Measurements from ENCODE around the gene TRIM52.
A peak's percentile ranks its signal among the peaks of the same experiment; 100 is the strongest.

Gene TRIM52

GRCh38 chr5:181215997-181216989 lies 44.6 kb downstream of the TRIM52 start:
- H3K27ac ChIP-seq (ENCODE audit: extremely low read depth, low read depth, low read length) = no peak overlapping the region
- ChIA-PET CTCF (no interaction called here), POLR2A (interaction anchor here (1.3 to 2.1 kb wide), 2 partner anchors 9 to 27 kb away, joined by 5 to 7 read pairs; no protein-coding TSS in a partner anchor)
- H3K9me3 ChIP-seq (ENCODE audit: control insufficient read depth, insufficient read depth, low read depth, low read length) = no peaks in the 10 kb centered on the region
- no peaks in the 10 kb centered on the region for H3K4me1 ChIP-seq (ENCODE audit: control insufficient read depth, insufficient read depth, low read length)
- peak overlapping the region; percentile 29 for H3K4me3 ChIP-seq (ENCODE audit: low read depth, low read length)
- H3K36me3 ChIP-seq (ENCODE audit: control insufficient read depth in 2 of 2, insufficient read depth in 1 of 2, low read length in 2 of 2) = no peaks in the 10 kb centered on the region
- TF ChIP-seq IKZF3 (tag by site-specific recombination; IDR thresholded peaks at IDR 0.05) (peak; percentile 53; the same call in 1 of the 2 replicates), ZNF629 (tag by site-specific recombination; IDR thresholded peaks at IDR 0.05) (peak; percentile 79), ZNF23 (tag by site-specific recombination; IDR thresholded peaks at IDR 0.05; ENCODE audit: borderline replicate concordance) (no peak), ZNF155 (tag by site-specific recombination; IDR thresholded peaks at IDR 0.05) (no peak), ZNF157 (tag by site-specific recombination; IDR thresholded peaks at IDR 0.05) (no peak), GLIS1 (tag by site-specific recombination; IDR thresholded peaks at IDR 0.05) (peak; percentile 4), ZNF555 (tag by site-specific recombination; conservative IDR thresholded peaks at IDR 0.05) (no peak), ZNF560 (tag by site-specific recombination; IDR thresholded peaks at IDR 0.05; ENCODE audit: borderline replicate concordance) (no peak), KLF17 (tag by site-specific recombination; IDR thresholded peaks at IDR 0.05) (peak; percentile 18; the same call in 1 of the 2 replicates), ZNF776 (tag by site-specific recombination; IDR thresholded peaks at IDR 0.05; ENCODE audit: borderline replicate concordance) (no peak), ZNF521 (tag by site-specific recombination; IDR thresholded peaks at IDR 0.05) (no peak), ZNF202 (tag by site-specific recombination; IDR thresholded peaks at IDR 0.05; ENCODE audit: borderline replicate concordance) (0 out of 2 replicates have a peak, but pooled peaks have one; percentile 52), ZNF561 (tag by site-specific recombination; IDR thresholded peaks at IDR 0.05; ENCODE audit: borderline replicate concordance) (peak; percentile 15; the same call in 1 of the 2 replicates), SP2 (tag by site-specific recombination; IDR thresholded peaks at IDR 0.05) (no peak; the same call in none of the 2 replicates), GLI4 (tag by site-specific recombination; IDR thresholded peaks at IDR 0.05) (peak; percentile 45; the same call in 1 of the 2 replicates), MYNN (tag by site-specific recombination; IDR thresholded peaks at IDR 0.05; ENCODE audit: borderline replicate concordance) (no peak), ZNF692 (tag by site-specific recombination; IDR thresholded peaks at IDR 0.05) (no peak), ZNF121 (tag by site-specific recombination; IDR thresholded peaks at IDR 0.05) (peak; percentile 44; the same call in 1 of the 2 replicates), SETDB1 (IDR thresholded peaks at IDR 0.05; ENCODE audit: insufficient read length, low read length) (peak; percentile 73), ZNF311 (tag by site-specific recombination; IDR thresholded peaks at IDR 0.05; ENCODE audit: borderline replicate concordance) (no peak), ZNF768 (tag by site-specific recombination; IDR thresholded peaks at IDR 0.05) (no peak), ZNF747 (tag by site-specific recombination; IDR thresholded peaks at IDR 0.05) (no peak), ZSCAN16 (tag by site-specific recombination; IDR thresholded peaks at IDR 0.05) (no peak), ZNF24 (tag by site-specific recombination; IDR thresholded peaks at IDR 0.05) (no peak), ZNF114 (tag by site-specific recombination; IDR thresholded peaks at IDR 0.05) (no peak), ZNF624 (tag by site-specific recombination; IDR thresholded peaks at IDR 0.05) (no peak), ZNF433 (tag by site-specific recombination; IDR thresholded peaks at IDR 0.05; ENCODE audit: low read depth) (no peak), ZNF623 (tag by site-specific recombination; IDR thresholded peaks at IDR 0.05) (no peak), ZBTB20 (tag by site-specific recombination; IDR thresholded peaks at IDR 0.05) (peak; percentile 25; the same call in 1 of the 2 replicates)
- TF ChIP-seq, protein P1, sequence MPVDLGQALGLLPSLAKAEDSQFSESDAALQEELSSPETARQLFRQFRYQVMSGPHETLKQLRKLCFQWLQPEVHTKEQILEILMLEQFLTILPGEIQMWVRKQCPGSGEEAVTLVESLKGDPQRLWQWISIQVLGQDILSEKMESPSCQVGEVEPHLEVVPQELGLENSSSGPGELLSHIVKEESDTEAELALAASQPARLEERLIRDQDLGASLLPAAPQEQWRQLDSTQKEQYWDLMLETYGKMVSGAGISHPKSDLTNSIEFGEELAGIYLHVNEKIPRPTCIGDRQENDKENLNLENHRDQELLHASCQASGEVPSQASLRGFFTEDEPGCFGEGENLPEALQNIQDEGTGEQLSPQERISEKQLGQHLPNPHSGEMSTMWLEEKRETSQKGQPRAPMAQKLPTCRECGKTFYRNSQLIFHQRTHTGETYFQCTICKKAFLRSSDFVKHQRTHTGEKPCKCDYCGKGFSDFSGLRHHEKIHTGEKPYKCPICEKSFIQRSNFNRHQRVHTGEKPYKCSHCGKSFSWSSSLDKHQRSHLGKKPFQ (tag by site-specific recombination; IDR thresholded peaks at IDR 0.05) = 0 out of 2 replicates have a peak, but pooled peaks have one; percentile 25
- TF ChIP-seq, protein P2, sequence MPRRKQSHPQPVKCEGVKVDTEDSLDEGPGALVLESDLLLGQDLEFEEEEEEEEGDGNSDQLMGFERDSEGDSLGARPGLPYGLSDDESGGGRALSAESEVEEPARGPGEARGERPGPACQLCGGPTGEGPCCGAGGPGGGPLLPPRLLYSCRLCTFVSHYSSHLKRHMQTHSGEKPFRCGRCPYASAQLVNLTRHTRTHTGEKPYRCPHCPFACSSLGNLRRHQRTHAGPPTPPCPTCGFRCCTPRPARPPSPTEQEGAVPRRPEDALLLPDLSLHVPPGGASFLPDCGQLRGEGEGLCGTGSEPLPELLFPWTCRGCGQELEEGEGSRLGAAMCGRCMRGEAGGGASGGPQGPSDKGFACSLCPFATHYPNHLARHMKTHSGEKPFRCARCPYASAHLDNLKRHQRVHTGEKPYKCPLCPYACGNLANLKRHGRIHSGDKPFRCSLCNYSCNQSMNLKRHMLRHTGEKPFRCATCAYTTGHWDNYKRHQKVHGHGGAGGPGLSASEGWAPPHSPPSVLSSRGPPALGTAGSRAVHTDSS (tag by site-specific recombination; IDR thresholded peaks at IDR 0.05) = no peak
